Panc1 (cell line): Measurements from ENCODE around the gene SLC16A1.

Experiments used
- CTCF ChIP-seq: fragments of 450-650 bp; IDR thresholded peaks from 2 replicates; pipeline ENCODE4 v1.5.1; 2017; ENCODE audit warnings: mild to moderate bottlenecking
- POLR2AphosphoS5 ChIP-seq: IDR thresholded peaks from 2 replicates; pipeline ENCODE4 v1.6.1; 2012; ENCODE audit warnings: mild to moderate bottlenecking, low read depth, low read length, moderate library complexity
- REST ChIP-seq, 2 experiments: IDR thresholded peaks; 2 replicates each; pipeline ENCODE4 v1.6.1; 2011 to 2012; ENCODE audit warnings: low read depth in 2 of 2, control low read depth in 1 of 2, low read length in 1 of 2, mild to moderate bottlenecking in 1 of 2, moderate library complexity in 1 of 2; ENCODE audit not compliant: insufficient read depth in 1 of 2
- SIN3A ChIP-seq: IDR thresholded peaks from 2 replicates; pipeline ENCODE4 v1.6.1; 2012; ENCODE audit warnings: low read depth, mild to moderate bottlenecking, low read length, moderate library complexity, borderline replicate concordance; ENCODE audit not compliant: insufficient read depth
- TCF7L2 ChIP-seq: IDR thresholded peaks from 2 replicates; pipeline ENCODE4 v1.6.1; 2011; ENCODE audit warnings: mild to moderate bottlenecking, low read depth, low read length, inconsistent platforms

GRCh38 chr1:112955773-112956543, at the start of gene SLC16A1:
- TF ChIP-seq REST (IDR thresholded peaks at IDR 0.05; ENCODE audit: insufficient read depth in 1 of 2, low read depth in 2 of 2, low read length in 1 of 2) (no peak), CTCF (peak; percentile 56), SIN3A (no peak), POLR2AphosphoS5 (peak; percentile 96), TCF7L2 (0 out of 2 replicates have a peak, but pooled peaks have one; percentile 1)
